GM18520 (cell line): ENCODE results near the gene SEL1L3.

ENCODE experiments used
- ATAC-seq: cut with Tn5 transposase; IDR thresholded peaks from one replicate; pipeline ENCODE4 v1.9.1; 2021; ENCODE audit not compliant: unreplicated experiment

Gene SEL1L3

GRCh38 chr4:25821267-25821666 is 41.5 kb downstream of the SEL1L3 start:
- no peak for ATAC-seq

- no peak for ATAC-seq
Measured at GRCh38 chr4:25818876-25819275, 43.9 kb downstream of the SEL1L3 start.

GRCh38 chr4:25818371-25818871 is 44.4 kb downstream of the SEL1L3 start:
- no peak for ATAC-seq

GRCh38 chr4:25817059-25817681 is 45.6 kb downstream of the SEL1L3 start:
- no peak for ATAC-seq

- no peak for ATAC-seq
Measured at GRCh38 chr4:25816591-25817058, 46.2 kb downstream of the SEL1L3 start.

GRCh38 chr4:25815586-25815985 is 47.2 kb downstream of the SEL1L3 start:
- no peak for ATAC-seq

- no peak for ATAC-seq
Measured at GRCh38 chr4:25814301-25815136, 48.3 kb downstream of the SEL1L3 start.

GRCh38 chr4:25813448-25814106 is 49.2 kb downstream of the SEL1L3 start:
- ATAC-seq, result no peak

GRCh38 chr4:25811841-25812240 is 50.9 kb downstream of the SEL1L3 start:
- ATAC-seq, result no peak

- ATAC-seq, result no peak
Measured at GRCh38 chr4:25811374-25811690, 51.5 kb downstream of the SEL1L3 start.

GRCh38 chr4:25810461-25811373 is 52.1 kb downstream of the SEL1L3 start:
- ATAC-seq, result no peak

- no peak for ATAC-seq
Measured at GRCh38 chr4:25809996-25810395, 52.8 kb downstream of the SEL1L3 start.

GRCh38 chr4:25807102-25807728 is 55.6 kb downstream of the SEL1L3 start:
- no peak for ATAC-seq

- no peak for ATAC-seq
Measured at GRCh38 chr4:25805255-25805860, 57.4 kb downstream of the SEL1L3 start.

- ATAC-seq, result no peak
Measured at GRCh38 chr4:25803720-25804225, 59.0 kb downstream of the SEL1L3 start.

- no peak for ATAC-seq
Measured at GRCh38 chr4:25801594-25801993, 61.2 kb downstream of the SEL1L3 start.

- ATAC-seq, result no peak
Measured at GRCh38 chr4:25800245-25800644, 62.5 kb downstream of the SEL1L3 start.

- ATAC-seq, result no peak
Measured at GRCh38 chr4:25799522-25799921, 63.3 kb downstream of the SEL1L3 start.

GRCh38 chr4:25797136-25797535 is 65.7 kb downstream of the SEL1L3 start:
- ATAC-seq, result no peak
